Measurements from ENCODE around the gene LNPEP. TPM values are rescaled to one million over a fixed set of nuclear protein-coding genes. Genes with fewer than 3 reads are reported as not detected.

The LNPEP gene
- total and polyA plus RNA-seq, 2 of the 4 experiments (the other 2 are of a cell fraction), result 3.6 to 27.4 TPM

GRCh38 chr5:96966801-96967200, 30.9 kb downstream of the LNPEP start:
- Histone ChIP-seq H2BK15ac (ENCODE audit: low read depth, low read length) (no peak overlapping the region), H3K79me1 (ENCODE audit: low read depth in 1 of 2, low read length in 2 of 2) (peaks cover 12 to 40% of the 10 kb centered on the region in 2 experiments; a peak in 3 of 4 replicates), H3K4me1 (ENCODE audit: control insufficient read depth, insufficient read depth, low read length) (peaks cover 7% of the 10 kb centered on the region), H4K8ac (ENCODE audit: low read depth in 2 of 2, low read length in 2 of 2) (no peak overlapping the region), H3K27ac (ENCODE audit: insufficient read depth, low read length) (no peak overlapping the region), H2AK9ac (replicated peaks; ENCODE audit: low read depth, low read length, poor library complexity) (no peak overlapping the region), H3K23ac (ENCODE audit: low read depth, low read length) (no peak overlapping the region), H2AK5ac (ENCODE audit: low read depth, low read length) (no peak overlapping the region), H3K9me1 (ENCODE audit: insufficient read depth, low read length) (peaks cover 6% of the 10 kb centered on the region; the same call in 1 of the 2 replicates), H3K27me3 (ENCODE audit: control insufficient read depth, insufficient read depth, low read length) (no peaks in the 10 kb centered on the region), H4K20me1 (ENCODE audit: insufficient read depth, low read length) (no peaks in the 10 kb centered on the region), H3K18ac (ENCODE audit: low read depth, low read length) (no peak overlapping the region), H2AFZ (replicated peaks; ENCODE audit: low read length, poor library complexity) (no peak overlapping the region), H4K5ac (ENCODE audit: low read depth, low read length) (no peak overlapping the region), H3K36me3 (ENCODE audit: control insufficient read depth, insufficient read depth, low read length) (no peaks in the 10 kb centered on the region), H2BK120ac (ENCODE audit: low read depth, low read length) (no peak overlapping the region), H2BK5ac (ENCODE audit: low read depth, low read length, poor library complexity, severe bottlenecking) (no peak overlapping the region), H3K14ac (replicated peaks; ENCODE audit: low read depth, low read length) (no peak overlapping the region), H3K56ac (ENCODE audit: extremely low read depth, insufficient read depth, low read length) (no peak overlapping the region), H2BK20ac (ENCODE audit: low read depth, low read length) (no peak overlapping the region), H3K4me2 (ENCODE audit: low read depth, low read length) (no peak overlapping the region), H3K9ac (ENCODE audit: low read depth, low read length) (no peak overlapping the region), H3K4me3 (ENCODE audit: insufficient read depth, low read depth, low read length) (no peak overlapping the region), H4K91ac (ENCODE audit: insufficient read depth, low read depth, low read length) (no peak overlapping the region), H3K9me3 (ENCODE audit: control insufficient read depth, insufficient read depth, low read length) (no peaks in the 10 kb centered on the region), H3K4ac (ENCODE audit: low read depth, low read length) (no peak overlapping the region)
- dilution Hi-C loops (cut with HindIII; ENCODE audit: low sequenced_read_pairs, unreplicated experiment) (no loop called here), in situ Hi-C loops (cut with MboI; ENCODE audit: low sequenced_read_pairs) (no loop called here), intact Hi-C loops (cut with micrococcal nuclease) (no loop called here)
- no TSS peak for BruUV-seq (replicated peaks)
- CTCF ChIA-PET, result no interaction called here
- no CpG with 5 or more reads among the region's 4 CpGs for WGBS, 2 experiments (ENCODE audit: extremely low coverage in 2 of 2, insufficient read length in 1 of 2)
- POLR2A ChIA-PET (ENCODE audit: unreplicated experiment), result no interaction called here
- TF ChIP-seq, protein P1, sequence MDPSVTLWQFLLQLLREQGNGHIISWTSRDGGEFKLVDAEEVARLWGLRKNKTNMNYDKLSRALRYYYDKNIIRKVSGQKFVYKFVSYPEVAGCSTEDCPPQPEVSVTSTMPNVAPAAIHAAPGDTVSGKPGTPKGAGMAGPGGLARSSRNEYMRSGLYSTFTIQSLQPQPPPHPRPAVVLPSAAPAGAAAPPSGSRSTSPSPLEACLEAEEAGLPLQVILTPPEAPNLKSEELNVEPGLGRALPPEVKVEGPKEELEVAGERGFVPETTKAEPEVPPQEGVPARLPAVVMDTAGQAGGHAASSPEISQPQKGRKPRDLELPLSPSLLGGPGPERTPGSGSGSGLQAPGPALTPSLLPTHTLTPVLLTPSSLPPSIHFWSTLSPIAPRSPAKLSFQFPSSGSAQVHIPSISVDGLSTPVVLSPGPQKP (IDR thresholded peaks at IDR 0.05; ENCODE audit: borderline replicate concordance, low read depth, low read length), result no peak
- TF ChIP-seq RAD21 (IDR thresholded peaks at IDR 0.05; ENCODE audit: low read length) (no peak), SMC3 (IDR thresholded peaks at IDR 0.05; ENCODE audit: low read depth, low read length) (no peak), MAFK (IDR thresholded peaks at IDR 0.05; ENCODE audit: low read depth, low read length) (no peak), RFX5 (IDR thresholded peaks at IDR 0.05; ENCODE audit: low read depth, low read length) (no peak), CTCF (conservative IDR thresholded peaks at IDR 0.05; ENCODE audit: low read depth, low read length) (no peak), NFE2L2 (IDR thresholded peaks at IDR 0.05; ENCODE audit: low read depth, low read length) (no peak), RCOR1 (IDR thresholded peaks at IDR 0.05; ENCODE audit: insufficient replicate concordance, low read length) (no peak), USF2 (IDR thresholded peaks at IDR 0.05; ENCODE audit: low read depth, low read length) (no peak), CEBPB (IDR thresholded peaks at IDR 0.05; ENCODE audit: low read depth, low read length) (no peak), MAZ (IDR thresholded peaks at IDR 0.05; ENCODE audit: borderline replicate concordance, low read depth, low read length) (no peak), FOS (IDR thresholded peaks at IDR 0.05; ENCODE audit: low read depth, low read length) (no peak), BHLHE40 (IDR thresholded peaks at IDR 0.05; ENCODE audit: low read depth, low read length) (no peak), POLR2A (IDR thresholded peaks at IDR 0.05; ENCODE audit: low read depth, low read length) (no peak)
- DNase-seq (no peak), ATAC-seq (ENCODE audit: low read depth) (no peak)
